Vagina (tissue), 2 donors: ENCODE measurements around the gene LDLRAD4.

Experiments used
- CTCF ChIP-seq, 3 experiments: fragments of 450-650 bp in 2 of 3; fragments of 200-600 bp in 1 of 3; sonication (generic) in 1 of 3; IDR thresholded peaks; one replicate each; pipeline ENCODE4 v1.5.1; 2017 to 2019; ENCODE audit warnings: antibody characterized with exemption in 3 of 3, mild to moderate bottlenecking in 2 of 3, moderate library complexity in 2 of 3
- POLR2A ChIP-seq, 2 donors: fragments of 450-650 bp; IDR thresholded peaks; one replicate each; pipeline ENCODE4 v1.6.1; 2017; ENCODE audit warnings: antibody characterized with exemption in 2 of 2, mild to moderate bottlenecking in 2 of 2, moderate library complexity in 2 of 2
- POLR2AphosphoS5 ChIP-seq, 2 donors: sonication (generic); formaldehyde crosslinking; IDR thresholded peaks; one replicate each; pipeline ENCODE4 v1.9.0; 2017; ENCODE audit warnings: antibody characterized with exemption in 2 of 2, mild to moderate bottlenecking in 2 of 2, low read depth in 1 of 2; ENCODE audit not compliant: insufficient read depth in 1 of 2

DNA sequence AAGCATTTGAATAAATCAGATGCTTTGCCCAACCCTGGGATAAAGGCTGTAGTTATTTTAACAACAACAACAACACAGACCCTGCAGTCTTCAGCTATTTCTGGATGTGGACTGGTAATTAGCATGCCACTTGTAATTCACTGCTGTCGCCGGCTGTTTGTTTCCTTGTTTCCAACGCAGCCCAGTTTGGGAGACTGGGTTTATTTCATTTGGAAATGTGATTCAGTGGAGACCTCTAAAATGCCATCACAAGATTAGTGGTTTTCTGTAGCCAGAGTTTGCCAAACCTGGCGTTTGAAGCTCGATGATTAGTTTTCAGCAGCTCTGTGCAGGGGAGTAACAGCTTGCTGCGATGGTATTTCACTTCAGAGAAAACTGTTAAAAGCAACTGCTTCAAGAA lies 83.5 kb downstream of the LDLRAD4 start:
- TF ChIP-seq CTCF (IDR thresholded peaks at IDR 0.05) (no peak), POLR2A (IDR thresholded peaks at IDR 0.05) (no peak), POLR2AphosphoS5 (IDR thresholded peaks at IDR 0.05; ENCODE audit: insufficient read depth in 1 of 2, low read depth in 1 of 2) (no peak)
